ENCODE measurements around the gene CHD9NB. TPM values are rescaled to one million over a fixed set of nuclear protein-coding genes. Genes with fewer than 3 reads are reported as not detected.
A peak's percentile ranks its signal among the peaks of the same experiment; 100 is the strongest.

The CHD9NB gene
- total RNA-seq, 1 donor from 2014 or later, result 0.77 TPM

- Histone ChIP-seq H3K4me3 (no peak overlapping the region), H3K9me3 (replicated peaks) (peaks cover 11% of the 10 kb centered on the region), H3K27me3 (ENCODE audit: low read depth) (peaks cover 6% of the 10 kb centered on the region), H3K4me1 (no peaks in the 10 kb centered on the region), H3K36me3 (no peaks in the 10 kb centered on the region), H3K27ac (replicated peaks) (no peak overlapping the region)
- DNase-seq, result no peak
- TF ChIP-seq CTCF (IDR thresholded peaks at IDR 0.05; ENCODE audit: borderline replicate concordance), result no peak
- intact Hi-C loops (cut with micrococcal nuclease), result no loop called here
Measured at GRCh38 chr16:53035176-53035942, 17.3 kb downstream of the CHD9NB start.

DNA sequence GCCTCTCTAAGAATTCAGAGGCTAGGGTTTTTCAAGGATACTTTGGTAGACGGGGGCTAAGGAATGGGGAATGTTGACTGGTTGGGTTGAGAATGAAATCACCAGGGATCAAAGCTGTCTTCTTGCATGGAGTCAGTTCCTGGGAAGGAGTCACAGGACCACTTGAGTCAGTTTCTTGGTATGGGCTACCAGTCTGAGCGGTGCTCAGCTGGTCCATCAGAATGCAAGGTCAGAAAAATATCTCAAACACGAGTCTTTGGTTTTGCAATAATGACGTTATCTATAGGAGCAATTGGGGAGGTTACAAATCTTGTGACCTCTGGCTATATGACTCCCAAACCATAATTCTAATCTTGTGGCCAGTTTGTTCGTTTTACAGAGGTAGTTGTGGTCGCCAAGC is 18.4 kb downstream of the CHD9NB start:
- no peak for DNase-seq
- no peak for TF ChIP-seq CTCF (IDR thresholded peaks at IDR 0.05; ENCODE audit: borderline replicate concordance)
- peaks cover 11% of the 10 kb centered on the region for H3K9me3 ChIP-seq (replicated peaks)
- no peak overlapping the region for H3K4me3 ChIP-seq
- H3K4me1 ChIP-seq, result no peaks in the 10 kb centered on the region
- H3K36me3 ChIP-seq, result no peaks in the 10 kb centered on the region
- no peak overlapping the region for H3K27ac ChIP-seq (replicated peaks)
- intact Hi-C loops (cut with micrococcal nuclease), result no loop called here
- H3K27me3 ChIP-seq (ENCODE audit: low read depth), result peaks cover 6% of the 10 kb centered on the region

GRCh38 chr16:53031323-53031942 is 21.3 kb downstream of the CHD9NB start:
- TF ChIP-seq CTCF (IDR thresholded peaks at IDR 0.05; ENCODE audit: borderline replicate concordance), result no peak
- Histone ChIP-seq H3K4me1 (no peaks in the 10 kb centered on the region), H3K27me3 (ENCODE audit: low read depth) (peaks cover 6% of the 10 kb centered on the region), H3K4me3 (no peak overlapping the region), H3K27ac (replicated peaks) (peak overlapping the region; percentile 47), H3K9me3 (replicated peaks) (peaks cover 11% of the 10 kb centered on the region), H3K36me3 (no peaks in the 10 kb centered on the region)
- DNase-seq, result no peak
- intact Hi-C loops (cut with micrococcal nuclease), result no loop called here

DNA sequence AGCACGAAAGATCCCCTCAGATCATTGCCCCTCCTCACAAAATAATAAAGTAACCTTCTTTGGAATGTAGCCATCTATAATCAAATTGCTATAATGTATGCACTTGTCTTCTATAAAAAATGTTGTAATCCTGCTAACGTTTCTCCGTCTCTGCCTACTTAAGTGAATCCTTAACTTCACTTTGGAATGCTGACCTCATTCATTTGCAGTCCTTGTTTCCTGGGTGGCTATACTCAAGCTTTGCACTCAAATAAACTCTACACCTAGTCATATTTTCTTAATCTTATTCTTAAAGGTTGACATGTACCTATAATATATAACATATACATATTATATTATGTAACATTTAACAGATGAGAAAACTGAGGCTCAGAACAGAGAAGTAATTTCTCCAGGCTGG is 22.7 kb downstream of the CHD9NB start:
- Histone ChIP-seq H3K27me3 (ENCODE audit: low read depth) (peaks cover 6% of the 10 kb centered on the region), H3K4me3 (no peak overlapping the region), H3K27ac (replicated peaks) (no peak overlapping the region), H3K9me3 (replicated peaks) (peaks cover 11% of the 10 kb centered on the region), H3K36me3 (no peaks in the 10 kb centered on the region), H3K4me1 (no peaks in the 10 kb centered on the region)
- intact Hi-C loops (cut with micrococcal nuclease), result no loop called here
- DNase-seq, result no peak
- TF ChIP-seq CTCF (IDR thresholded peaks at IDR 0.05; ENCODE audit: borderline replicate concordance), result no peak

- intact Hi-C loops (cut with micrococcal nuclease), result no loop called here
- Histone ChIP-seq H3K4me1 (no peaks in the 10 kb centered on the region), H3K36me3 (no peaks in the 10 kb centered on the region), H3K27me3 (ENCODE audit: low read depth) (no peaks in the 10 kb centered on the region), H3K27ac (replicated peaks) (no peak overlapping the region), H3K4me3 (no peak overlapping the region), H3K9me3 (replicated peaks) (no peaks in the 10 kb centered on the region)
- no peak for TF ChIP-seq CTCF (IDR thresholded peaks at IDR 0.05; ENCODE audit: borderline replicate concordance)
- no peak for DNase-seq
Measured at GRCh38 chr16:53024045-53024444, 28.7 kb downstream of the CHD9NB start.

Data from left ventricle myocardium inferior (tissue), 1 donor.